Hematopoietic multipotent progenitor cell treated with erythropoietin and hydrocortisone succinate and interleukin-3 and kit ligand, for 8 days (in vitro differentiated cells): ENCODE results near the gene SNRNP40.
"Not testable (repeated sequence)": the region's sequence is repeated elsewhere in the genome, so short reads cannot be mapped to it uniquely, and the experiment has no call there.

Experiments used
- DNase-seq: peaks from one replicate; pipeline ENCODE4 v3.0.0-alpha.2; 2015

SNRNP40 gene

GRCh38 chr1:31273619-31274018 is 23.0 kb downstream of the SNRNP40 start:
- no peak for DNase-seq

DNA sequence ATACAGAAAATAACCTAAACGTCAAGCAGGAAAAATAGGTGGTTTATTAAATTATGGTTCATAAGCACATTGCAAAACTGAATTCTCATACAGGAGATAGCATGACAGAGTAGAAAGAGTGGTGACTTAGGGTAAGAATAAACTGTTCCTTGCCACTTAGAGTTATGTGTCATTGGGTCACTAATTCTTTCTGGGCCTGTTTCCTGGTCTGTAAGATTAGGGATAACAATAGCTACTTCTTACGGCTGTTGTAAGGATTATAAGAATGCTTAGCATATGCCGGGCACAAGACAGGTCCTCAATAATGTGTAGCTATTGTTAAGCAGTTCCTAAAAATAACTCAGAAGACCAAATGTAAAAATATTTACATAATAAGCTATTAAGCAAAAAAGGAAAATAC is 24.2 kb downstream of the SNRNP40 start:
- DNase-seq = no peak

DNA sequence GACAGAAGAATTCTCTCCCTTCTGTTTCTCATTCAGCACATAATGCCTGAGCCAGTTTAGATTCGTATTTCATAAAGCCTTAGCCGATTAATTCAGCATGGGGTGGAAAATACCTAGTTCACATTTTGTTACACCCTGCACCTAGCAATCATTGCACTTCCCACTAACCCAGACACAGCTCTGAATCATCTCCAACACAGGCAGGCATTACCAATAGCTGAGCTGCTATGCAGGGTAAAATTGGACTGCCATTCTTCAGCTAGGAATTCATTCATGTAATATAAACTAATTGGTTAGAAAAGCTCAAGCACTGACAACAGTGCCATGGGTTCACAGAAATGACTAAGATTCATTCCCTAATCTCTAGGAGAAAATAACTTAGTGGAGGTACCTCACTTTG is 30.0 kb downstream of the SNRNP40 start:
- no peak for DNase-seq

- no peak for DNase-seq
These were observed 31.7 kb downstream of the SNRNP40 start for GRCh38 chr1:31264790-31265386.

- no peak for DNase-seq
These were observed 33.2 kb downstream of the SNRNP40 start for GRCh38 chr1:31263408-31263807.

DNA sequence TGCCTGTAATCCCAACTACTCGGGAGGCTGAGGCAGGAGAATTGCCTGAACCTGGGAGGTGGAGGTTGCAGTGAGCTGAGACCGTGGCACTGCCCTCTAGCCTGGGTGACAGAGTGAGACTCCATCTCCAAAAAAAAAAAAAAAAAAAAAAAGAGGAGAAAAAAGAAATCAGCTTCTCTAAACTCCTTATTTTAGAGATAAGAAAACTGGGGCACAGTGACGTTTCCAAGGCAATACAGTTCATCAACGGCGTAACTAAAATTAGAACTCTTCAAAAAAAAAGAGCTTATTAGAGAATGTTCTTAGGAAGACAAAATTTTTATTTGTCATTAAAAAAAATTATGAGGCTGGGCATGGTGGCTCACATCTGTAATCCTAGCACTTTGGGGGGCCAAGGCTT is 34.2 kb downstream of the SNRNP40 start:
- DNase-seq = not testable (repeated sequence)

GRCh38 chr1:31261916-31262315 is 34.7 kb downstream of the SNRNP40 start:
- no peak for DNase-seq

- no peak for DNase-seq
These were observed 36.8 kb downstream of the SNRNP40 start for GRCh38 chr1:31259746-31260145.

GRCh38 chr1:31258581-31258980 is 38.0 kb downstream of the SNRNP40 start:
- DNase-seq = no peak

GRCh38 chr1:31257213-31257612 is 39.4 kb downstream of the SNRNP40 start:
- DNase-seq = no peak

GRCh38 chr1:31249854-31250253 is 46.7 kb downstream of the SNRNP40 start:
- no peak for DNase-seq

DNA sequence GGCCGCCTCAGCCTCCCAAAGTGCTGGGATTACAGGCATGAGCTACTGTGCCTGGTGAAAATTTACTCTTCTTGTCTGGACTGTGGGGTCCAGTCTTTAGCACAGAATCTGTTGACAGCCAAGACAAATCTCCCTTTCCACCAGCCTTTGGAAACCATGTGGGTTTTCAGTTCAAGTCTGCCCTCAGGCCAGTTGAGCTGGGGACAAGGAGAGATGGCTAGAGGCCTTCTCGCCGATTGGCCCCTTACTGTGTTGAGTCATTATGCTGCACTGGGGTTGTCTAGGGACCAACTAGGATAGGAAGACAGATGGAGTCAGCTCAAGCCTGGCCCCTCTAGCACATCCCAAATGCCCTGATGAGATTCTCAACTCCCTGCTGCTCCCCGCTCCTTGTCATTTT is 48.3 kb downstream of the SNRNP40 start:
- DNase-seq = no peak

GRCh38 chr1:31244326-31244725 is 52.3 kb downstream of the SNRNP40 start:
- no peak for DNase-seq

DNA sequence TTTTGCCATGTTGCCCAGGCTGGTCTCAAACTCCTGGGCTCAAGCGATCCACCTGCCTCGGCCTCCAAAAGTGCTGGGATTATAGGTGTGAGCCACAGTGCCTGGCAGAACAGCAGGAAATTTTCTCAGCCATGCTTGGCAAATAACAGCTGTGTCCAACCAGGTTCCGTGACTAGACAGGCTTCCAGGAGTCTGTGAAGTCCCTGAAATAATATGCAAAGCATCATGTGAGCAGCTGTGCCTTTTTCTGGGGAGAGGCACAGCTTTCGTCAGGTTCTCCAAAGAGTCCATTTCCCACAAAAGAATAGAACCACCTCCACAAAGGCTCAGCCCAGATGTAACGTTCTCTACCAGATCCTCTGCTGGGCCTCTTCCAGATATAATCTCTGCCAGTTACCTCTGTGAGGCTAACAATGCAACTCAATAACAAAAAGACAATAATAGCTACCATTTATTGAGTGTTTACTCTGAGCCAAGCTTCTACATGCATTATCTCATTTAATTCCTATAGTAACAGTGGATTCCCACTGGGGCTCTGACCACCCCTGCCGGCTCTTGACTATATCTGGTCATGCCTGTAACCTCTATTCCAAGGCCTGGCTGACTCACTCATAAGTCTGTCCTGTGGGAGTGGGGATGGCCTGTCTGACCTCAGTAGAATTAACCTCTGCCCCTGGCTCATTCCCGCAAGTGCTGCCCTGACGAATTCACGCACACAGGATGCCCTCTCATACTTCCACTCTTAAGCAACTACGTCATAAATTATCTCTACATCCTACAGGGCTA is 52.9 kb downstream of the SNRNP40 start:
- no peak for DNase-seq

- no peak for DNase-seq
These were observed 55.3 kb downstream of the SNRNP40 start for GRCh38 chr1:31241321-31241720.

- DNase-seq = no peak
These were observed 56.8 kb downstream of the SNRNP40 start, which contains the start of gene NKAIN1 for GRCh38 chr1:31239653-31240241. Gene NKAIN1, minus strand, starts transcription at chr1:31239887. Its CDS starts 340 bp downstream, at chr1:31239547.

DNA sequence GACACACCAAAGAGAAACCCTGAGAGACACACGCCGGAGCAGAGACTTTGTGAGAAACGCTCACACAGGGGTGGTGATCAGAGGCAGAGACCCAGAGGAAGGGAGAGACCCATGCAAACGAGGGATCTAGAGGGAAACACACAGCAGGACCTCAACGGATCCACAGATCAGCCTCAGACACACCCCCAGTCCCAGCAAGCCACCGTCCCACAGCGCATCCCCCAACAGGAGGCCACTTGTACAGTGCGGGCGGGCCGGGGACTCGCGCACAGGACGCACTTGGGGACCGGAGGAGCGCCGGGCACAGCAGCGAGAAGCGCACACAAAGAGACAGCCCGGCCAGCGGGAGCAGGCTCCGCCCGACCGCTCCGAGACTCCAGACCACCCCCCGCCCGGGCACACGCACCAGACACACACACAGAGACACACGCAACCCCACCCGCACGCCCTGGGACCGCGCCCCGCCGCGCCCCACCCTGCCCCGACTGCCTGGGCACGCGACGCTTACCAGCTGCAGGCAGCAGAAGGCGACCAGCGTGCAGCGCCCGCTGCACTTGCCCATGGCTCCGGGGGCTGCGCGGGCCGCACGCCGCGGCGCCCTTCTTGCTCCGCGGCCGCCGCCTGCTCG is 57.5 kb downstream of the SNRNP40 start:
- DNase-seq = peak; percentile 13

- DNase-seq = no peak
These were observed 58.0 kb downstream of the SNRNP40 start for GRCh38 chr1:31238612-31238985.

GRCh38 chr1:31234870-31235269 is 61.7 kb downstream of the SNRNP40 start:
- DNase-seq = no peak

GRCh38 chr1:31234123-31234708 is 62.4 kb downstream of the SNRNP40 start:
- no peak for DNase-seq

DNA sequence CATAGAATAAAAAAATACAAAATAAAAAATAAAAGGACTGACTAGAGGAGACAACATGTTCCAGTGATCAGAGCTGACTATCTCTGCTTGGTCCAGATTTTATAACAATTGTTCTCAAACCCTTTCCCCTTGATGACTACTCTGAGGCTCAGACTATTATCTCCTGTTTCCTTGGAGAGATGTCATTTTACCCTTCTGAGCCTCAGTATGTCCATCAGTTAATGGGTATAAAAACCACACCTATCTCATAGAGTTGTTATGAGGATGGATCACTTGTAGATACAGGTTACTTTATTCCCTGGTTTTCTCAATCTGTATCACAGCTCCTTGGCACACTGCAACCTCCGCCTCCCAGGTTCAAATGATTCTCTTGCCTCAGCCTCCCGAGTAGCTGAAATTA is 63.9 kb downstream of the SNRNP40 start:
- no peak for DNase-seq

DNA sequence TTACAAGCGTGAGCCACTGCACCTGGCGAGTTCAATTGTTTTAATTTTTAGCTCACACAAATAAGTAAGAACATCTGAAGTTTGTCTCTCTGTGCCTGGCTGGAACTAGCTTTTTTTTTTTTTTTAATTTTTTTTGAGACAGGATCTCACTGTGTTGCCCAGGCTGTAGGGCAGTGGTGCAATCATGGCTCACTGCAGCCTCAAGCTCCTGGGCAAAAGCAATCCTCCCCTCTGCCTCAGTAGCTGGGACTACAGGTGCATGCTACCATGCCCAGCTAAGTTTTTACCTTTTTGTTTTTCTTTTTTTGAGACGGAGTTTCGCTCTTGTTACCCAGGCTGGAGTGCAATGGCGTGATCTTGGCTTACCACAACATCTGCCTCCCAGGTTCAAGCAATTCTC is 64.8 kb downstream of the SNRNP40 start:
- DNase-seq = no peak

DNA sequence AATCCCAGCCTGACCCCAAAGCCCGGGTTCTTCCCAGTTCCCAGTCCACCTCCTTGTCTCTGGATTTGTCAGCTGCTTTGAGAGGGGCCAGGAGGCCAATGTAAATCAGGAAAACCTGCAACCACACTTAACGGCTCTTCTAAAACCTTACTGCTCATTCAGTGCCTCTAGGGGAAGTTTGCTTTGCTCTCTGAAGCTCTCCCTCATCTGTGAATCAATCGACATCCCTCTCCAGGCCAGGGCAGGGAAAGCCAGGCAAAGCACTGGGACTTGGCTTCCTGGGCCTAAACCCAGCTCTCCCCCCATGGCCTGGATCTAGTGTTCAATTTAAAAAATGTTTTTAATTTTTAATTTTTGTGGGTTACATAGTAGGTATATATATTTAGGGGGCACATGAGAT is 66.2 kb downstream of the SNRNP40 start:
- no peak for DNase-seq
